MG63 (cell line): Measurements from ENCODE around the gene PPP2R2D. TPM values are rescaled to one million over a fixed set of nuclear protein-coding genes. Genes with fewer than 3 reads are reported as not detected.

Source experiments
- DNase-seq: peaks from one replicate; pipeline ENCODE4 v3.0.0-alpha.2; 2020
- H3K27me3 ChIP-seq: fragments of 250-450 bp; sonication (Bioruptor Pico); 2 replicates; pipeline ENCODE4 v1.5.1; 2020; ENCODE audit warnings: mild to moderate bottlenecking, moderate library complexity
- H3K36me3 ChIP-seq: fragments of 250-450 bp; sonication (Bioruptor Pico); 2 replicates; pipeline ENCODE4 v1.5.1; 2020; ENCODE audit warnings: mild to moderate bottlenecking, moderate library complexity
- H3K4me3 ChIP-seq: fragments of 250-450 bp; sonication (Bioruptor Pico); 2 replicates; pipeline ENCODE4 v1.5.1; 2020; ENCODE audit warnings: mild to moderate bottlenecking, moderate library complexity
- H3K9me3 ChIP-seq: fragments of 250-450 bp; sonication (Bioruptor Pico); 2 replicates; pipeline ENCODE4 v1.5.1; 2020; ENCODE audit warnings: mild to moderate bottlenecking, moderate library complexity
- total RNA-seq: library from RNA; depleted of rRNA; stranded (reverse); fragments of >200 nt; shearing (Covaris generic); gene quantifications from 2 replicates; pipeline ENCODE4 v1.2.3, GENCODE V29; 2014; ENCODE audit warnings: low replicate concordance

Gene PPP2R2D
- total RNA-seq, 1 experiment from 2014 or later: 28.8 TPM

DNA sequence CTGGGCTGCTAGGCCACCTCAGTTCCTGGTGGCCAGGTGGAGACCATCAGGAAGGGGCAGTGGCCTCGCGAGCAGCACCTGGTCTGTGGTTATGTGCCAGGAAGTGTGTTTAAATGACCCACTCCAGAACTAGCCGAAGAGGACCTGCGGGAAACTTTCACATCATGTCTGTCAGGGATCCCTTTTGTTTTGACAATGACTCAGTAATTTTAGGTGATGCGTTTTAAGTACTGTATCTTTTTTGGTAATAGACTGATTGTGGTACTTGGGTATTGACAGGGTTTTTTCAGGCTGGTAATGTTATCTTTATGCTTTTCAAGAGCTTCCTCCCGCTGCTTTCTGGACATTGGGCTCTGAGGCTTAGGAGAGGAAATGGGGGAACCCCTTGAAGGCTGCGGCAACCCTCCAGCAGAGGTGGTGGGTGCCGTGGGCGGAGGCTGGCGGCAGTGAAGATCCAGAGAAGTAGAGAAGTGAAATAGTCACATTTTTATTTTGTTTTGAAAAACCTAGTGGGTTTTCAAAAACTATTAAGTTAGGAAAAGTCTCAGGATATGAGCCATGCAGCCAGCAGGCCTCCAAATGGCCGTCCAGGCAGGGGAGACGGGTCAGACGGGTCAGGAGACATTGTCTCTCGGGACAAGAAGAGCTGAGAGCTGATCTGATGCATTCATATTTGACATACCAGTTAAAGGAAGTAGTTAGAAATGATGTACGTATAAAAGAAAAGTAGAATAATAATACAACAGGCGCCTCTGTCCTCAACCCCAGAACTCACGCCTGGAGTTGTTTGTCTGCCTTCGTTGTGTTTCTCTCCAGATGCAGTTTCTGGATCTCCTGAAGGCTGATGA, 27.7 kb downstream of the PPP2R2D start:
- Histone ChIP-seq H3K9me3 (peaks cover 9% of the 10 kb centered on the region), H3K4me3 (no peak overlapping the region), H3K36me3 (peaks cover 5% of the 10 kb centered on the region), H3K27me3 (no peaks in the 10 kb centered on the region)
- no peak for DNase-seq

DNA sequence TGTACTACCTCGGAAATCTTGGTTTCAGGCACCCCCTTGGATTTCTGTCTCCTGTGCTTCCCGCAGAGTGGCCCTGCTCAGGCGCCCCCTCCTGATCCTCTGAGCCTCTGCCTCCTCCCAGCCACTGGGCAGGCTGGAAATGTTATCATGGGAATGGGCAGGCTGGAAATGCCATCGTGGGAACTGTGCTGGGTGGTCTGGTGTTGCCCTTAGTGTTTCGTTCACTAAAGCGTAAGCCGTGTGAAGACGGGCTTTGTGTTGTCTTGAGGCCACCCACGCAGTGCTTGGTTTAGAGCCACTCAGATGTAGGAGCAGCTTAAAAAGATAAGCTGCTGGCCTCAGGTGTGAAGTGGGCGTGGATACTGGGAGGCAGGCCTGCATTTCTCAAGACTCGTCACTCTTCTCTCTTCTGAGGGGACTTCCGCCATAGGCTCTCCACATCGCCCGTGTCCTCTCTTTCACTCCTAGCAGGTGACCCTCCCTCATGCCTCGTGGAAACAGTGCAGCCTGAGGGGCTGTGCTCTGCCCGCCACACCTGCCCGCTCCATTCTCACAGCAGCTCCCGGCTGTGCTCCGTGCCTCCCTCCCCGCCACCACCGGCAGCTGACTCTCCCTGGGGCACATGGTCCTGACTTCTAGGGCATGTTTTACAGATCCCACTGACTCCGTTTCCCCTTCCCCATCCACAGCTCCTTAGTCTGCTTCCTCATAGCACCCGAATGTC, 28.5 kb downstream of the PPP2R2D start:
- no peak overlapping the region for H3K4me3 ChIP-seq
- no peaks in the 10 kb centered on the region for H3K27me3 ChIP-seq
- H3K36me3 ChIP-seq: peaks cover 5% of the 10 kb centered on the region
- DNase-seq: no peak
- peaks cover 9% of the 10 kb centered on the region for H3K9me3 ChIP-seq

DNA sequence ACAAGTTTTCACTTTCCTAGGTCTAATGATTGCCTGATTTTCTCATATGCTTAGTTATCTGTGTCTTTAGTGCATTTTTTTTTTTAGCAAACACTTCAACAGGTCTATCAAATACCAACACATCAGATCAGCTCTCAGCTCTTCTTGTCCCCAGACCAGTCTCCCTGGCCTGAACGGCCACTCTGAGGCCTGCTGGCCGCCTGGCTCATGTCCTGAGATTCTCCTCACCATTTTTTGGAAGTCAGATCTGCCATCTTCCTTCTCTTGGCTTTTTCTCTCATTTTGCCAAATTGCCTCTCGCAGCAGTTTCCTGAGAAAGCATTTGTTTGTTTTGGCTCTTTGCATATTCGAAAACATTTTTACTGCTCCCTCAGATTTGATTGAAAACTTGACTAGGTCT, 29.3 kb downstream of the PPP2R2D start:
- DNase-seq: no peak

DNA sequence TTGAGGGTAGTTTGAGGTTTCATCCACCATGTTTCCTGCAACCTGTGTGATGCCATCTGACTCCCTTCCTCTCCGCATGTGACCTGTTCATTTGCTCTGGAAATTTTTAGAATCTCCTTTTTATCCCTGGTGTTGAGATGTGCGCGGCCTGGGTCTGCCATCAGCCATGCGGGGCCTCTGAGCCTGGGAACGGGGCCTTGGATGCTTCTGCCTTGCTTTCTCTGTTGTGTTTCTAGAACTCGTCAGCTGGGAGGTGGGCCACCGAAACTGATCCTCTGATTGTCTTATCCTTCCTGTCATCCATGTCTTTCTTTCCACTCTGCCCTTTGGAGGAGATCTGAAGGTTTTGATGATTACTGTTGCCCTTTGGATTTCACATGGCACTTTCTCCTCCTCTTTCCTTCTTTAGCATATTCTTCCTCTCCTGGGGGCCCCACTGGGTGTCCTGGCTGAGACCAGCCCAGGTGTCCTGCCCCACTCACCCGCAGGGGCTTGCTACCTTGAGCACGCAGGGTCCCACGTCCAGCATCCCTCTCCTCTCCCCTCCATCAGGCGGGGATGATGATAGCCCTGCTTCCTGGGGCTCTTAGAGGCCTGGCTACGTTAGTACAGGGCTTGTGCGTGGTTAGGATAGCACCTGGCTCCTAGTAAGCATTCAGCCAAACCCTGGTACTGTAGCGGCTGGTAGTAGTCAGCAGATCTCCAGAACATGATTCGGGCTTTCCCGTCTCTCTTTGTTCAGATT, 29.9 kb downstream of the PPP2R2D start:
- no peak for DNase-seq
- no peaks in the 10 kb centered on the region for H3K27me3 ChIP-seq
- no peak overlapping the region for H3K4me3 ChIP-seq
- H3K36me3 ChIP-seq: peaks cover 17% of the 10 kb centered on the region
- no peaks in the 10 kb centered on the region; the same call in 1 of the 2 replicates for H3K9me3 ChIP-seq

More for the DNA sequence above, 29.3 kb downstream of the PPP2R2D start:
- Histone ChIP-seq H3K36me3 (peaks cover 12% of the 10 kb centered on the region), H3K27me3 (no peaks in the 10 kb centered on the region), H3K9me3 (peaks cover 4% of the 10 kb centered on the region), H3K4me3 (no peak overlapping the region)

DNA sequence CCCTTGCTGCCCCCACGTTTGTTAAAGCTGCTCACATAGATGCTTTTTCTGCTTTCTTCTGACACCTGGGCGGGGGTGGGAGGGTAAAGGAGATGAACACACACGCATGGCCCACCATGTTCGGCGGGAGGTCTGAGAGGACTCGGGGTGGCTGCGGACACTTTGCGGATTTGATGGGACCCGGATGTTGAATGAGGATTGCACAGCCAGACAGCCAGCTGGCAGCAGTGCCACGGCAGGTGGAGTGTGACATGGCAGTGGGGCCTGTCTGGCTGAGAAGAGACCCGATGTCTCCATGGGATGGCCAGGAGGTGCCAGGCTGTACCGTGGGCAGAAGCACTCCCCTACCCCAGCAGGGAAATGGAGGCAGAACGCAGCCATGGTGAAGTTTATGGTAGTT, 31.2 kb downstream of the PPP2R2D start:
- H3K4me3 ChIP-seq: no peak overlapping the region
- H3K9me3 ChIP-seq: no peaks in the 10 kb centered on the region
- no peaks in the 10 kb centered on the region for H3K27me3 ChIP-seq
- peaks cover 24% of the 10 kb centered on the region for H3K36me3 ChIP-seq
- DNase-seq: no peak

DNA sequence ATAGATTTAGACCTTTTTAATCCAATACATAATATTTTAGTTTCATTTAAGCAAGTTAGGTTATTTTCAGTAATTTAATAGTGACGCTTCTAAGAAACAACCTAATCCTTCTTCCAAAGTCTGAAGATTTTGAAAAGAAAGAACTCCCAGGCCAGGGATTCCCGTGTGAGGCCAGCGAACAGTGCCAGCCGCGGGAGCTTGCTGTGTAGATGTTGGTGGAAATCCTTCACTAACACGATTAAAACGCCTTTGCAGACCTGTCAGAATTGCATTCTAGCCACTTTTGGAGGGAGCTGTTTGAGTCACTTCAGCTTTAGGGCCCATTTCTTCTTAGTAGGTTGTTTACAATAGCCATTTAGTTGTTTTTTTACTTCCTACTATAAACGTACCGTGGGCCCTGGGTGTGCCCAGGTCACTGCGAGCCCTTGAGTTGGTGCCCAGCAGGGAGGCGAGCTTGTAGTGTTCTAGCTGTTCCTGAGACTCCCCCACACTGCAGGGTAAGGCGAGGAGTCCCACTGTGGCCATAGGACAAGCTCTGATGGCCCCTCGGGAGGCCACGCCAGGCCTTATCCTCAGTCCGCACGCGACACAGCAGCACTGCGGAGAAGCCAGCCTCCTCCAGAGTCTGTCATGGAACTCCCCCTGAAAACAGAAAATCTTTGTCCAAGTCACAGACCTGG, 32.3 kb downstream of the PPP2R2D start:
- H3K27me3 ChIP-seq: no peaks in the 10 kb centered on the region
- no peak overlapping the region for H3K4me3 ChIP-seq
- DNase-seq: no peak
- peaks cover 25% of the 10 kb centered on the region for H3K36me3 ChIP-seq
- no peaks in the 10 kb centered on the region for H3K9me3 ChIP-seq

DNA sequence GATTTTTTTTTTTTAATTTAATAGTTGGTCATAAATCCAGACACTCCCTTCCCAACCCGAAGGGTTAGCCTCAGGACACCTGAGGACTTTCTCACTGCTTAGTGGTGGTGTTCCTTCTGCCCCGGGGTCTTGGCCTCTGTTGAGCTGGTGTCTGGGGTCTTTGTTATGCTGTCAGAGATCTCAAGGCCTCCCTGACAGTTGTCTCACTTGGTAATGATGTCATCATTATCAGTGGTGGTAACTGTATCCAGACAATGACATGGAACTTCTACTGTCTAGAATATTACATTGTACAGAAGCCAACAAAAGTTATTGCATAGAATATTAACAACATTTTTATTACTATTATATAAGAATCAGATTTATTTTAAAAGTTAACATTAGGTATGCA, 32.9 kb downstream of the PPP2R2D start:
- H3K36me3 ChIP-seq: peaks cover 30% of the 10 kb centered on the region
- H3K4me3 ChIP-seq: no peak overlapping the region
- no peaks in the 10 kb centered on the region for H3K27me3 ChIP-seq
- no peaks in the 10 kb centered on the region for H3K9me3 ChIP-seq
- DNase-seq: no peak

DNA sequence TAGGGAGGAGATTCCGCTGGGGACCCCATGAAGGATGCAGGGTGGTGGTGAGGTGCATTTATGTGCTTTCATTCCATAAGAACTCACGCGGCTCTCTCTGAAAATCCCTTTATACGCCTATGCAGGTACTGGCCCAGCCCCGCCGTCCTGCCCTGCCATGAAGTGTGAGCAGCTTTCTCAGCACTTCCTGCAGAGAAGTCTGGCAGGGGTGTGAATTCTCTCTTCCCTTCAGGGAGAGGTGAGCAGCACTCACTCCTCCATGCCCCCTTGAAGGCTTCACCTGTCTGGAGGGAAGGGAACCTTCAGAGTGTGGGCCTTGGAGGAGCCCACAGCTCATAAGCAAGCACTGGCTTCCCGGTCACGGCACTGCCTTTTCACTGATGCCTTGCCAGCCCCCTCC, 34.0 kb downstream of the PPP2R2D start:
- Histone ChIP-seq H3K4me3 (no peak overlapping the region), H3K9me3 (no peaks in the 10 kb centered on the region), H3K27me3 (no peaks in the 10 kb centered on the region), H3K36me3 (peaks cover 27% of the 10 kb centered on the region)
- no peak for DNase-seq

DNA sequence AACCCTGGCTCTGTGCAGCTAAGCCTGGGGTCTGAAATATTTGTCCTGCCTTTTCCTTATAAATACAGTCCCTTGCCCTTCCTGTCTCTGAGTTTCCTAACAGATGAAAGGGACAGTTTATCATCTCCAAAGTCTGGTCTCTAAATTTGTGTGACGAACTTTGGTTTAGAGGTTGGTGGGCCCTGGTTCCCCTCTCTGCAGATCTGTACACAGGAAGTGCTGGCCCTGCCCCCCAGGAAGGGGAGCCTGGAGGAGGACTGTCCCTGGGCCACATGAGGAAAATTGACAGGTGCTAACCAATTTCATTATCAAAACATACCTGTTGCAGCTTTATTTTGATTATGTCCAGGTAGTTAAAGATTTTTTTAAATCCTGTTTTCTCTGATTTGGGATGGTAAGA, 34.5 kb downstream of the PPP2R2D start:
- DNase-seq: no peak
- Histone ChIP-seq H3K4me3 (no peak overlapping the region), H3K36me3 (peaks cover 31% of the 10 kb centered on the region), H3K9me3 (no peaks in the 10 kb centered on the region), H3K27me3 (no peaks in the 10 kb centered on the region)

DNA sequence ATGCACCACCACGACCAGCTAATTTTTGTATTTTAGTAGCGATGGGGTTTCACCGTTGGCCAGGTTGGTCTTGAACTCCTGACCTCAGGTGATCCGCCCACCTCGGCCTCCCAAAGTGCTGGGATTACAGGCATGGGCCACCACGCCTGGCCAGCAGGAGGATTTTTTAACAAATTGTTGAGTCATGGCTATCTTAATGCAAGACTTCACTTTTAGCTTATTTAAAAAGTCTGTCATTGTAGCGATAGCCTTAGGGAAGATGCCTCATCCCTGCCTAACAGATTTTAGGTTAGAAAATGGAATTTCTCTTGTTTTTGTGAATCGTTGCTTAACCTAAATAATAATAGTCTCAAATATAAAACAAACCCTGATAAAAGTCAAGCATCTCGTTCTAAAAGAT, 35.5 kb downstream of the PPP2R2D start:
- no peak for DNase-seq
- no peak overlapping the region for H3K4me3 ChIP-seq
- no peaks in the 10 kb centered on the region for H3K9me3 ChIP-seq
- peaks cover 38% of the 10 kb centered on the region for H3K36me3 ChIP-seq
- H3K27me3 ChIP-seq: no peaks in the 10 kb centered on the region

DNA sequence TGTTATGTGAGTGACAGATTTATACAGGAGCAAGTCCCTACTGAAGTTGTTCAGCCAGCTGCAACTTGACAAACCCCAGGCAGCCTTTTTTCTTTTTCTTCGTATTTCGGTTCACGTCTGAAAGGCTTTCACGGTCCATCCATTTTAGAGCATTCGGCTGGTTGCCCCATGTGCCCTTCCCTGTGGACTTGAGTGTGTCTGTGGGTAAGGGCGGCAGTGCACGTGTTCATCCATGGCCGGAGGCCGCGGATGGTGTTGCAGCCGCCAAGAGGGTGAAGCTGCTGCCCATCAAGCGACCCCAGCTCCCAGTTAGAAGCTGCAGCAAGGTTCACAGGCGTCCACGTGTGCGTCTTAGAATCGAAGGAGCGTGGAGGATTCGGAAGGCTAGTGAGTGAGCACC, 35.9 kb downstream of the PPP2R2D start:
- Histone ChIP-seq H3K9me3 (no peaks in the 10 kb centered on the region), H3K36me3 (peaks cover 42% of the 10 kb centered on the region), H3K4me3 (no peak overlapping the region), H3K27me3 (no peaks in the 10 kb centered on the region)
- DNase-seq: no peak

DNA sequence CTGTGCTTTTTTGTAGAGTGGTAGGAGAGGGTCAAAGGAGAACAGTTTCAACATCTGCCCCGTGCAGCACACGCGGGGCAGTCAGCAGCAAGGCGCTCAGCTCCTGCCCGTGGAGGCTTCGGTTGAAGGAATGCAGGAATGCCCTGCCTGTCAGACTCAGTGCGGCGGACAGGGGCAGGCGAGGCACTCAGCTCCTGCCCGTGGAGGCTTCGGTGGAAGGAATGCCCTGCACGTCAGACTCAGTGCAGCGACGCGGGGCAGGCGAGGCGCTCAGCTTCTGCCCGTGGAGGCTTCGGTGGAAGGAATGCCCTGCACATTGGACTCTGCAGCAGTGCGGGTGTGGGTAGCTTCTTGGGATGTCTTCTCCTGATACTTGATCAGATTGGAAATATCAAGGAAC, 37.0 kb downstream of the PPP2R2D start:
- no peaks in the 10 kb centered on the region for H3K27me3 ChIP-seq
- no peak overlapping the region for H3K4me3 ChIP-seq
- peaks cover 44% of the 10 kb centered on the region for H3K36me3 ChIP-seq
- no peak for DNase-seq
- no peaks in the 10 kb centered on the region for H3K9me3 ChIP-seq

DNA sequence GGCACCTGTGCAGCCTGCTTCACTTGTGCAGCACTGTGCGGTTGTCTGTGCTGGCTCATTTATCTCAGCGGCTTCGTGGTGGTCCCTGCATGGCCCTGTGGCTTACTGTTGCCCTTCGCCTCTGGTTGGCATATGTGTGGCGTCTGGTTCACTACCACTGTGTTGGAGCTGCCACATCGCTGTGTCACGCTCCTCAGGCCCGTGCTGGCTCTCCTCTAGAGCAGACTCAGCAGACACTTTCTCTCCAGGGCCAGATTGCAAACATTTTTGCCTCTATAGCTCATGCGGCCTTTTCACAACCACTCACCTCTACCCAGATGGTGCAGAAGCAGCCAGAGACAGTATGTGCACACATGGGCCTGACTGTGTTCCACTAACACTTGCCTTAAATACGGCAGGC, 37.9 kb downstream of the PPP2R2D start:
- no peak overlapping the region for H3K4me3 ChIP-seq
- no peaks in the 10 kb centered on the region for H3K9me3 ChIP-seq
- H3K36me3 ChIP-seq: peaks cover 45% of the 10 kb centered on the region
- H3K27me3 ChIP-seq: no peaks in the 10 kb centered on the region
- no peak for DNase-seq

DNA sequence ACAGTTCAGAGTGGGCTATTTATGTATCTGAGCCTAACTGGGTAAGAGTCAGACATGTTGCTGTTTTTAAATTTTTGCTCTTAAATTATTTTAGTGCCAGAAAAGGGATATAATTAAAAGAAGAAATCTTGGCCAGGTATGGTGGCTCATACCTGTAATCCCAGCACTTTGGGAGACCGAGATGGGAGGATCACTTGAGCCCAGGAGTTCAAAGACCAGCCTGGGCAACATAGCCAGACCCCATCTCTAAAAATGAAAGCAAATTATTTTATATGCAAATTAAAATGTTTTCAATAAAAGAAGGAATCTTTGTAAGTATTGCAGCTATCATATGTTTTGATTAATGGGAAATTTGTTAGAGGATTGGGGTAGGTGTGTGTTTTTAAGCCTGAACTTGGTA, 41.6 kb downstream of the PPP2R2D start:
- Histone ChIP-seq H3K27me3 (no peaks in the 10 kb centered on the region), H3K4me3 (no peak overlapping the region), H3K9me3 (no peaks in the 10 kb centered on the region), H3K36me3 (peaks cover 52% of the 10 kb centered on the region)
- DNase-seq: no peak

DNA sequence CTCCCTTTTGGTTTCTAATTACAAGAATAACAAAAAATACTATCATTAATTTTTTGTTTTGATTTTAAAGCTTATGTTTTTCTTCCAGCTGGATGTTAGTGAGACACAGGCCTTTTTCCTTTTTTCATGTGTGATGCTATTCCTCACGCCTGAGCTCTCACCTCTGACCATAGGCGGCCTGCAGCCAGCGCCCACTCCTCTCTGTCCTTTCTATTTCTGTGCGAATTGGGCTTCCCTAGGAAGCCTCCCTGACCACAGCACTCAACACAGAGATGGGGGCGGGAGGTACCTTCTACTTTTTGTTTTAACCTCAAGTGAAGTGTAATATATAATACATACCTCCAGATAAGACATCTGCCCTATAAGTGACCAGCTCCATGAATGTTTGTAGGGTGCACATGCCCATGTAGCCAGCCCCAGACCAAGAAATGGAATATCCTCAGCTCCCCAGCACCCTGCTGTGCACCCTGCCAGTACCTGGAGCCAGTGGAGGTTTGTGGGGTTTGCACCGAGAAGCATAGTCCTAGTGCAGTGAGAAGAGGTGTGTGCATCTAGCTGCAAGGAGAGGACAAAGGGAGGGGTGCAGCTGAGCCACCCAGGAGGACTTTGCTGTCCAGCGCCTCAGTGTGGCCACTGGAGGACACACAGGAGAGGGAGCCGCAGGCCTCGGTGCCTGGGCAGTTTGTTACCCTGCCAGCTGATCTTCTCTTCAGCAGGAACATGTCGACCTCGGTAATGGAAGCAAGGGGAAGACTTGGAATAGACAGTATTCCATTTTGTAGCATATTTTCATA, 42.4 kb downstream of the PPP2R2D start:
- H3K36me3 ChIP-seq: peaks cover 58% of the 10 kb centered on the region
- DNase-seq: no peak
- no peaks in the 10 kb centered on the region for H3K27me3 ChIP-seq
- no peak overlapping the region for H3K4me3 ChIP-seq
- H3K9me3 ChIP-seq: no peaks in the 10 kb centered on the region

DNA sequence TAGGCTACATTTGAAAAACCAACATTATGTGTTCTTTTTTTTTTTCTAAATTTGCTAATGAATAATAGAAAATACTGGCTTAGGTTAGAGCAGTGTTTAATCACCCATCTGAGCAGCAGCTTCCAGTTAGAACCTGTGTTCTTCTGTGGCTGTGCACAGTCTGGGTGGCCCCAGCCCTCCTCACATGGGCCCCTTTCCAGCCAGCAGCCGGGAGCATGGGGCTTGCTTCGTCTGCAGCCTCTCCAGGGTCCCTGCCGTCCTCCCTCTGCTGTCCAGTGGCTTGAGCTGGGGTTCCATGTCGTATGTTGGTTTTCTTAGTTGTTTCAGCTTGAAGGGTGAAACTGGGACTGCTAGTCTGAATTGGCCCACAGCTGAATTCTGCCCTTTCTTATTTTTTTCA, 43.6 kb downstream of the PPP2R2D start:
- no peaks in the 10 kb centered on the region for H3K27me3 ChIP-seq
- H3K36me3 ChIP-seq: peaks cover 66% of the 10 kb centered on the region
- DNase-seq: no peak
- no peak overlapping the region for H3K4me3 ChIP-seq
- no peaks in the 10 kb centered on the region for H3K9me3 ChIP-seq
